HEK293T (cell line): ENCODE data around the gene CCDC171.

Source experiments
- BHLHE40 ChIP-seq: fragments of 450-650 bp; IDR thresholded peaks from 2 replicates; pipeline ENCODE4 v1.6.1; 2016; ENCODE audit warnings: mild to moderate bottlenecking, moderate library complexity, borderline replicate concordance
- FOXK2 ChIP-seq: fragments of 450-650 bp; IDR thresholded peaks from 2 replicates; pipeline ENCODE4 v1.6.1; 2016; ENCODE audit warnings: mild to moderate bottlenecking
- FOXM1 ChIP-seq: fragments of 450-650 bp; IDR thresholded peaks from 2 replicates; pipeline ENCODE4 v1.6.1; 2017; ENCODE audit warnings: mild to moderate bottlenecking, borderline replicate concordance
- LEF1 ChIP-seq: fragments of 450-650 bp; IDR thresholded peaks from 2 replicates; pipeline ENCODE4 v1.6.1; 2017; ENCODE audit warnings: mild to moderate bottlenecking, borderline replicate concordance
- SP1 ChIP-seq: fragments of 450-650 bp; IDR thresholded peaks from 2 replicates; pipeline ENCODE4 v1.6.1; 2017
- SUZ12 ChIP-seq: fragments of 450-650 bp; IDR thresholded peaks from 2 replicates; pipeline ENCODE4 v1.6.1; 2016; ENCODE audit warnings: mild to moderate bottlenecking

GRCh38 chr9:16003785-16004184 lies 450.9 kb downstream of the CCDC171 start:
- TF ChIP-seq BHLHE40: no peak
- TF ChIP-seq SP1: no peak
- TF ChIP-seq FOXK2: no peak
- TF ChIP-seq LEF1: no peak
- no peak for TF ChIP-seq SUZ12
- TF ChIP-seq FOXM1: no peak
